A673 (cell line): ENCODE measurements around the gene DYNAP. TPM values are rescaled to one million over a fixed set of nuclear protein-coding genes. Genes with fewer than 3 reads are reported as not detected.

ENCODE experiments used
- BruUV-seq: library from RNA; stranded (reverse); fragments of 400-500 nt; replicated peaks from 2 replicates; lab custom pipeline; 2021; lab: Mats Ljungman, UMichigan
- CTCF ChIA-PET: fragments of 300-600 bp; sonication (Branson Sonifier 250); formaldehyde crosslinking; loops from one replicate; lab custom pipeline; 2022; ENCODE audit warnings: antibody characterized with exemption; lab: Charles Lee
- POLR2A ChIA-PET: fragments of 300-600 bp; sonication (Branson Sonifier 250); formaldehyde crosslinking; loops from one replicate; lab custom pipeline; 2022; ENCODE audit warnings: antibody characterized with exemption; ENCODE audit not compliant: low non-redundant PET; lab: Charles Lee
- DNase-seq: peaks from one replicate; pipeline ENCODE4 v3.0.0-alpha.2; 2015; ENCODE audit warnings: low spot score
- H3K27ac ChIP-seq: fragments of 200-600 bp; sonication (generic); 2 replicates; pipeline ENCODE4 v1.5.1; 2016; ENCODE audit warnings: mixed run types, low read depth, mild to moderate bottlenecking, mixed read lengths, antibody characterized with exemption, low read length; ENCODE audit not compliant: poor library complexity, severe bottlenecking
- H3K27me3 ChIP-seq: fragments of 200-600 bp; sonication (generic); replicated peaks from 2 replicates; pipeline ENCODE4 v1.6.1; 2017; ENCODE audit warnings: mixed run types, low read depth, mild to moderate bottlenecking, mixed read lengths, antibody characterized with exemption, low read length; ENCODE audit not compliant: insufficient read depth, poor library complexity
- H3K36me3 ChIP-seq: fragments of 200-600 bp; sonication (generic); 2 replicates; pipeline ENCODE4 v1.6.1; 2016; ENCODE audit warnings: mixed run types, mild to moderate bottlenecking, mixed read lengths, antibody characterized with exemption, low read length; ENCODE audit not compliant: insufficient read depth, poor library complexity, severe bottlenecking
- H3K4me1 ChIP-seq: fragments of 200-600 bp; sonication (generic); 2 replicates; pipeline ENCODE4 v1.6.1; 2017; ENCODE audit warnings: mixed run types, mild to moderate bottlenecking, mixed read lengths, antibody characterized with exemption, low read length; ENCODE audit not compliant: insufficient read depth, poor library complexity, severe bottlenecking
- H3K4me3 ChIP-seq: fragments of 200-600 bp; sonication (generic); 2 replicates; pipeline ENCODE4 v1.5.1; 2016; ENCODE audit warnings: low read depth, mixed run types, mild to moderate bottlenecking, mixed read lengths, low read length; ENCODE audit not compliant: poor library complexity, severe bottlenecking
- H3K9me3 ChIP-seq: fragments of 200-600 bp; sonication (generic); 2 replicates; pipeline ENCODE4 v1.6.1; 2016; ENCODE audit warnings: mixed run types, low read depth, mild to moderate bottlenecking, mixed read lengths, antibody characterized with exemption, low read length; ENCODE audit not compliant: poor library complexity, severe bottlenecking
- CTCF ChIP-seq: fragments of 300-800, 200-600 bp; sonication (generic); conservative IDR thresholded peaks from 2 replicates; pipeline ENCODE4 v1.5.1; 2017; ENCODE audit warnings: low read depth, mild to moderate bottlenecking, antibody characterized with exemption, low read length, moderate library complexity, mixed read lengths
- EZH2 ChIP-seq: fragments of 200-600 bp; sonication (generic); IDR thresholded peaks from 2 replicates; pipeline ENCODE4 v1.6.1; 2017; ENCODE audit warnings: borderline replicate concordance, low read depth, mild to moderate bottlenecking, mixed read lengths, antibody characterized with exemption, low read length; ENCODE audit not compliant: poor library complexity, severe bottlenecking
- intact Hi-C: fragments of 100-400 bp; cut with micrococcal nuclease; formaldehyde crosslinking; loops from one replicate; pipeline ENCODE4 v1.10.0; 2022; ENCODE audit not compliant: unreplicated experiment
- total RNA-seq: library from RNA; stranded (reverse); gene quantifications from 2 replicates; pipeline ENCODE4 v1.2.3, GENCODE V29; 2021

The DYNAP gene
- total RNA-seq, 1 experiment from 2014 or later, result not detected

GRCh38 chr18:54607213-54608027, 16.4 kb downstream of the DYNAP start:
- H3K4me1 ChIP-seq, result peaks cover 6% of the 10 kb centered on the region
- H3K9me3 ChIP-seq, result no peaks in the 10 kb centered on the region
- H3K27me3 ChIP-seq, result no peaks in the 10 kb centered on the region
- no peaks in the 10 kb centered on the region for H3K36me3 ChIP-seq
- ChIA-PET CTCF (no interaction called here), POLR2A (no interaction called here)
- peak overlapping the region; percentile 34 for H3K4me3 ChIP-seq
- no TSS peak for BruUV-seq
- no peak overlapping the region for H3K27ac ChIP-seq
- TF ChIP-seq EZH2, result no peak
- TF ChIP-seq CTCF, result no peak
- intact Hi-C loops, result no loop called here
- DNase-seq, result peak; percentile 10

GRCh38 chr18:54608028-54608642, 17.1 kb downstream of the DYNAP start:
- intact Hi-C loops, result no loop called here
- no peaks in the 10 kb centered on the region for H3K9me3 ChIP-seq
- ChIA-PET POLR2A (no interaction called here), CTCF (no interaction called here)
- TF ChIP-seq EZH2 (no peak), CTCF (no peak)
- no peak overlapping the region for H3K27ac ChIP-seq
- no peaks in the 10 kb centered on the region for H3K36me3 ChIP-seq
- BruUV-seq, result no TSS peak
- peak overlapping the region; percentile 34 for H3K4me3 ChIP-seq
- peak; percentile 4 for DNase-seq
- peaks cover 6% of the 10 kb centered on the region for H3K4me1 ChIP-seq
- H3K27me3 ChIP-seq, result no peaks in the 10 kb centered on the region

GRCh38 chr18:54611816-54612215, 20.8 kb downstream of the DYNAP start:
- Histone ChIP-seq H3K4me1 (peaks cover 6% of the 10 kb centered on the region), H3K27me3 (no peaks in the 10 kb centered on the region), H3K4me3 (no peak overlapping the region), H3K27ac (no peak overlapping the region), H3K36me3 (no peaks in the 10 kb centered on the region), H3K9me3 (no peaks in the 10 kb centered on the region)
- ChIA-PET POLR2A (no interaction called here), CTCF (no interaction called here)
- no TSS peak for BruUV-seq
- no peak for TF ChIP-seq CTCF
- no peak for TF ChIP-seq EZH2
- DNase-seq, result no peak
- intact Hi-C loops, result no loop called here
